Panc1 (cell line): ENCODE measurements around the gene ADARB1. TPM values are rescaled to one million over a fixed set of nuclear protein-coding genes. Genes with fewer than 3 reads are reported as not detected.

Source experiments
- ATAC-seq: fragments of 200-7000 bp; cut with Tn5 transposase; 2 replicates; pipeline ENCODE4 v1.9.1; 2020; ENCODE audit warnings: mild to moderate bottlenecking, moderate library complexity
- BruUV-seq: library from RNA; stranded (reverse); fragments of 400-500 nt; replicated peaks from 2 replicates; lab custom pipeline; 2021; lab: Mats Ljungman, UMichigan
- CTCF ChIA-PET: fragments of 300-600 bp; sonication (Branson Sonifier 250); formaldehyde crosslinking; loops from one replicate; lab custom pipeline; 2022; ENCODE audit warnings: antibody characterized with exemption; lab: Charles Lee
- POLR2A ChIA-PET: fragments of 300-600 bp; sonication (Branson Sonifier 250); formaldehyde crosslinking; loops from one replicate; lab custom pipeline; 2022; ENCODE audit warnings: antibody characterized with exemption; lab: Charles Lee
- DNase-seq: peaks from one replicate; pipeline ENCODE4 v3.0.0-alpha.2; 2010; ENCODE audit warnings: low read depth, low spot score
- H3K27ac ChIP-seq: 2 replicates; pipeline ENCODE4 v1.5.1; 2011; ENCODE audit warnings: mild to moderate bottlenecking, low read length, inconsistent platforms
- H3K27me3 ChIP-seq: fragments of 200-500 bp; sonication (Bioruptor generic); 2 replicates; pipeline ENCODE4 v1.6.0; 2014; ENCODE audit warnings: low read length, inconsistent platforms; ENCODE audit not compliant: control insufficient read depth, insufficient read depth
- H3K36me3 ChIP-seq: fragments of 200-500 bp; sonication (Bioruptor generic); 2 replicates; pipeline ENCODE4 v1.5.1; 2014; ENCODE audit warnings: inconsistent platforms, mild to moderate bottlenecking, low read length, moderate library complexity; ENCODE audit not compliant: control insufficient read depth, insufficient read depth
- H3K4me1 ChIP-seq: 2 replicates; pipeline ENCODE4 v1.5.1; 2011; ENCODE audit warnings: inconsistent platforms, mild to moderate bottlenecking, low read length, moderate library complexity; ENCODE audit not compliant: control insufficient read depth, insufficient read depth
- H3K4me3 ChIP-seq, 2 experiments: 2 replicates each; pipeline ENCODE4 v1.5.1; 2011 to 2012; ENCODE audit warnings: low read depth in 2 of 2, low read length in 2 of 2, mild to moderate bottlenecking in 2 of 2, inconsistent platforms in 1 of 2, moderate library complexity in 1 of 2
- H3K9me3 ChIP-seq: fragments of 200-500 bp; sonication (Bioruptor generic); 2 replicates; pipeline ENCODE4 v1.5.1; 2014; ENCODE audit warnings: low read depth, mild to moderate bottlenecking, inconsistent platforms, low read length, moderate library complexity; ENCODE audit not compliant: control insufficient read depth, insufficient read depth
- CTCF ChIP-seq: fragments of 450-650 bp; IDR thresholded peaks from 2 replicates; pipeline ENCODE4 v1.5.1; 2017; ENCODE audit warnings: mild to moderate bottlenecking
- POLR2AphosphoS5 ChIP-seq: IDR thresholded peaks from 2 replicates; pipeline ENCODE4 v1.6.1; 2012; ENCODE audit warnings: mild to moderate bottlenecking, low read depth, low read length, moderate library complexity
- REST ChIP-seq, 2 experiments: IDR thresholded peaks; 2 replicates each; pipeline ENCODE4 v1.6.1; 2011 to 2012; ENCODE audit warnings: low read depth in 2 of 2, control low read depth in 1 of 2, low read length in 1 of 2, mild to moderate bottlenecking in 1 of 2, moderate library complexity in 1 of 2; ENCODE audit not compliant: insufficient read depth in 1 of 2
- SIN3A ChIP-seq: IDR thresholded peaks from 2 replicates; pipeline ENCODE4 v1.6.1; 2012; ENCODE audit warnings: low read depth, mild to moderate bottlenecking, low read length, moderate library complexity, borderline replicate concordance; ENCODE audit not compliant: insufficient read depth
- TCF7L2 ChIP-seq: IDR thresholded peaks from 2 replicates; pipeline ENCODE4 v1.6.1; 2011; ENCODE audit warnings: mild to moderate bottlenecking, low read depth, low read length, inconsistent platforms
- in situ Hi-C: cut with HindIII; loops from 2 replicates; pipeline ENCODE4 v1.10.0; 2016; ENCODE audit warnings: low sequenced_read_pairs, low pct_unique_long_range_greater_than_20kb
- intact Hi-C: fragments of 100-400 bp; cut with micrococcal nuclease; formaldehyde crosslinking; loops from one replicate; pipeline ENCODE4 v1.10.0; 2022; ENCODE audit not compliant: unreplicated experiment
- total RNA-seq: library from RNA; stranded (reverse); gene quantifications from one replicate; pipeline ENCODE4 v1.2.1, GENCODE V29; 2021; ENCODE audit not compliant: unreplicated experiment

Gene ADARB1
- total RNA-seq, 1 experiment from 2014 or later: 15.0 TPM

GRCh38 chr21:45246386-45247320 is 172.3 kb downstream of the ADARB1 start:
- Histone ChIP-seq H3K4me1 (peaks cover 4% of the 10 kb centered on the region; the same call in 1 of the 2 replicates), H3K27ac (no peak overlapping the region), H3K36me3 (no peaks in the 10 kb centered on the region), H3K4me3 (no peak overlapping the region), H3K27me3 (no peaks in the 10 kb centered on the region), H3K9me3 (peaks cover 8% of the 10 kb centered on the region; the same call in 1 of the 2 replicates)
- intact Hi-C loops: no loop called here
- DNase-seq: no peak
- no peak for ATAC-seq
- in situ Hi-C loops: no loop called here
- TF ChIP-seq TCF7L2 (no peak), CTCF (no peak), SIN3A (no peak), REST (IDR thresholded peaks at IDR 0.05; ENCODE audit: insufficient read depth in 1 of 2, low read depth in 2 of 2, low read length in 1 of 2) (no peak), POLR2AphosphoS5 (no peak)
- POLR2A ChIA-PET: no interaction called here
- no TSS peak for BruUV-seq
- CTCF ChIA-PET: no interaction called here

- DNase-seq: no peak
- intact Hi-C loops: no loop called here
- Histone ChIP-seq H3K4me3 (peak overlapping the region; percentile 25 to 44), H3K4me1 (peaks cover 8% of the 10 kb centered on the region), H3K36me3 (no peaks in the 10 kb centered on the region), H3K9me3 (peaks cover 7% of the 10 kb centered on the region; the same call in 1 of the 2 replicates), H3K27me3 (no peaks in the 10 kb centered on the region), H3K27ac (no peak overlapping the region)
- TF ChIP-seq CTCF (no peak), TCF7L2 (no peak), SIN3A (no peak), POLR2AphosphoS5 (no peak), REST (IDR thresholded peaks at IDR 0.05; ENCODE audit: insufficient read depth in 1 of 2, low read depth in 2 of 2, low read length in 1 of 2) (no peak)
- ChIA-PET CTCF (no interaction called here), POLR2A (no interaction called here)
- peak; percentile 22; the same call in 1 of the 2 replicates for ATAC-seq
- in situ Hi-C loops: no loop called here
- BruUV-seq: no TSS peak
Measured at GRCh38 chr21:45248301-45248892, 174.0 kb downstream of the ADARB1 start.
